ENCODE data around the gene RNF44. TPM values are rescaled to one million over a fixed set of nuclear protein-coding genes. Genes with fewer than 3 reads are reported as not detected.
"Not testable (repeated sequence)": the region's sequence is repeated elsewhere in the genome, so short reads cannot be mapped to it uniquely, and the experiment has no call there.

Gene RNF44
- total RNA-seq, 1 experiment from 2014 or later, result 172 TPM

DNA sequence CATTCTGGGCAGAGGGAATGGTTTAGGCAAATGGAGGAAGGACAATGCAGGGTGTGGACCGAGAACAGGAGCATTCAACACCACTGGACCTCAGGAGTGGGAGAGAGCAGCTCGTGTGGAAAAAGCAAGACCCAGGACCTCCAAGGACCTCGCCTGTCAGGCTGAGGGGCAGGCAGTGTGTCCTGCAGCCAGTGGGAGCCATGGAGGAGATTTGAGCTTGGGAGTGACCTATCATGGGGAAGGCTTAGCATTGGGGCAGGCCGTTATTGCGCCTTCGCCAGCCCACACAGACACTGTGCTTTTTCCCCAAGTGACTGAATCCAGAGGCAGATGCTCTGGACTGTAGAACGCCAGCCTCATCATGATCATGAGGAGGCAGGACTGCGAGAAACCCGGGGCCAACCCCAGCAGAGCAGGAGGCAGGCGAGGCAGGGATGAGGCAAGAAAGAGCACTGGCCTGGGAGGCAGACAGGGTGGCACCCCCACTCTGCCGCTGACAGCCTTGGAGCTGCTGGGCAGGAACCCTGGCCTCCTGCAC, 15.2 kb upstream of the RNF44 start:
- H3K27ac ChIP-seq (ENCODE audit: insufficient read length, low read depth, low read length), result no peak overlapping the region
- H3K56ac ChIP-seq (ENCODE audit: insufficient read length, low read depth, low read length), result no peak overlapping the region
- H3K9ac ChIP-seq (ENCODE audit: extremely low read depth, insufficient read length, low read length), result no peak overlapping the region
- H3K4me2 ChIP-seq (ENCODE audit: insufficient read depth, insufficient read length, low read length), result no peak overlapping the region
- H3K23me2 ChIP-seq (ENCODE audit: insufficient read length, low read depth, low read length, poor library complexity, severe bottlenecking), result no peaks in the 10 kb centered on the region
- no peak overlapping the region for H2AFZ ChIP-seq (ENCODE audit: low read length)
- no peak overlapping the region for H2AK5ac ChIP-seq (ENCODE audit: insufficient read length, low read length)
- H3K4ac ChIP-seq (ENCODE audit: low read depth, low read length), result no peak overlapping the region
- H4K5ac ChIP-seq (ENCODE audit: insufficient read length, low read depth, low read length), result no peak overlapping the region
- no peaks in the 10 kb centered on the region for H4K20me1 ChIP-seq (ENCODE audit: control insufficient read depth, insufficient read depth, insufficient read length)
- Mint-ChIP-seq H3K36me3 (ENCODE audit: insufficient read depth in 1 of 3, low read depth in 3 of 3) (no peaks in the 10 kb centered on the region), H3K9me3 (no peaks in the 10 kb centered on the region), H3K27ac (peak overlapping the region in 1 of 3 experiments; percentile 1; a peak in 1 of 7 replicates), H3K4me3 (no peak overlapping the region), H3K27me3 (ENCODE audit: low read depth) (peaks cover 15% of the 10 kb centered on the region), H3K4me1 (peaks cover 15 to 20% of the 10 kb centered on the region in 2 experiments)
- no peaks in the 10 kb centered on the region for H3K4me1 ChIP-seq (ENCODE audit: insufficient read depth, low read length)
- no peak overlapping the region for H3T11ph ChIP-seq (ENCODE audit: low read length)
- no peaks in the 10 kb centered on the region for H3K79me2 ChIP-seq (ENCODE audit: insufficient read depth, low read length)
- H3K18ac ChIP-seq (ENCODE audit: insufficient read length, low read depth, low read length), result no peak overlapping the region
- no peaks in the 10 kb centered on the region for H3K27me3 ChIP-seq (ENCODE audit: insufficient read depth, low read length)
- H4K8ac ChIP-seq (replicated peaks; ENCODE audit: insufficient read length, low read depth, low read length), result no peak overlapping the region
- H2BK120ac ChIP-seq (ENCODE audit: low read depth, low read length, poor library complexity, severe bottlenecking), result no peak overlapping the region
- DNase-seq, result no peak
- no peak overlapping the region for H3K23ac ChIP-seq (ENCODE audit: insufficient read length, low read depth, low read length)
- H2BK5ac ChIP-seq (ENCODE audit: insufficient read length, low read length), result no peak overlapping the region
- no peaks in the 10 kb centered on the region for H3K79me1 ChIP-seq (ENCODE audit: insufficient read depth, low read depth, low read length, poor library complexity, severe bottlenecking)
- H4K91ac ChIP-seq (ENCODE audit: insufficient read length, low read depth, low read length), result no peak overlapping the region
- H2BK15ac ChIP-seq (ENCODE audit: low read depth, low read length), result no peak overlapping the region
- no peak overlapping the region for H2BK12ac ChIP-seq (ENCODE audit: insufficient read length, low read depth, low read length)
- no peak overlapping the region for H3K14ac ChIP-seq (ENCODE audit: insufficient read depth, low read length)
- TF ChIP-seq CTCF (conservative IDR thresholded peaks at IDR 0.05), result no peak
- no peaks in the 10 kb centered on the region for H3K9me3 ChIP-seq (ENCODE audit: control insufficient read depth, low read depth, low read length)
- no CpG with 5 or more reads among the region's 11 CpGs for WGBS (ENCODE audit: extremely low coverage, insufficient read length, low lambda C conversion rate)
- no peak overlapping the region for H2BK20ac ChIP-seq (ENCODE audit: low read depth, low read length, poor library complexity, severe bottlenecking)

DNA sequence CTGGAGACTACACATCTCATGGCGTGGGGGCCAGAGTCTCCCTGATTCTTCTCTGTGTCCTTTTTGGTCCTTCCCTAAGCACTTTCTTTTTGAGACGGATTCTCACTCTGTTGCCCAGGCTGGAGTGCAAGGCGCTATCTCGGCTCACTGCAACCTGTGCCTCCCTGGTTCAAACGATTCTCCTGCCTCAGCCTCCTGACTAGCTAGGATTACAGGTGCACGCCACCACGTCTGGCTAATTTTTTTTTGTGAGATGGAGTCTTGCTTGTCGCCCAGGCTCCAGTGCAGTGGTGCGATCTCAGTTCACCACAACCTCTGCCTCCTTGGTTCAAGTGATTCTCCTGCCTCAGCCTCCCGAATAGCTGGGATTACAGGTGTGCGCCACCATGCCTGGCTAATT, 13.7 kb upstream of the RNF44 start:
- H3K4me1 Mint-ChIP-seq, result peaks cover 15 to 20% of the 10 kb centered on the region in 2 experiments
- not testable (repeated sequence) for H4K91ac ChIP-seq (ENCODE audit: insufficient read length, low read depth, low read length); H2BK12ac ChIP-seq (ENCODE audit: insufficient read length, low read depth, low read length); H3T11ph ChIP-seq (ENCODE audit: low read length); H4K5ac ChIP-seq (ENCODE audit: insufficient read length, low read depth, low read length); H3K27me3 ChIP-seq (ENCODE audit: insufficient read depth, low read length); H3K9me3 Mint-ChIP-seq; H3K9ac ChIP-seq (ENCODE audit: extremely low read depth, insufficient read length, low read length); H3K4me3 Mint-ChIP-seq; H3K79me2 ChIP-seq (ENCODE audit: insufficient read depth, low read length); H3K56ac ChIP-seq (ENCODE audit: insufficient read length, low read depth, low read length); H3K27ac Mint-ChIP-seq; H4K8ac ChIP-seq (replicated peaks; ENCODE audit: insufficient read length, low read depth, low read length); H2BK15ac ChIP-seq (ENCODE audit: low read depth, low read length); H3K4me1 ChIP-seq (ENCODE audit: insufficient read depth, low read length); H2AFZ ChIP-seq (ENCODE audit: low read length); H3K79me1 ChIP-seq (ENCODE audit: insufficient read depth, low read depth, low read length, poor library complexity, severe bottlenecking); H2BK5ac ChIP-seq (ENCODE audit: insufficient read length, low read length); H4K20me1 ChIP-seq (ENCODE audit: control insufficient read depth, insufficient read depth, insufficient read length); H3K18ac ChIP-seq (ENCODE audit: insufficient read length, low read depth, low read length); H3K4me2 ChIP-seq (ENCODE audit: insufficient read depth, insufficient read length, low read length); H3K36me3 Mint-ChIP-seq (ENCODE audit: insufficient read depth in 1 of 3, low read depth in 3 of 3); H2AK5ac ChIP-seq (ENCODE audit: insufficient read length, low read length); H3K9me3 ChIP-seq (ENCODE audit: control insufficient read depth, low read depth, low read length); H3K27ac ChIP-seq (ENCODE audit: insufficient read length, low read depth, low read length); H2BK20ac ChIP-seq (ENCODE audit: low read depth, low read length, poor library complexity, severe bottlenecking); H3K23ac ChIP-seq (ENCODE audit: insufficient read length, low read depth, low read length); H2BK120ac ChIP-seq (ENCODE audit: low read depth, low read length, poor library complexity, severe bottlenecking); H3K14ac ChIP-seq (ENCODE audit: insufficient read depth, low read length); DNase-seq; H3K23me2 ChIP-seq (ENCODE audit: insufficient read length, low read depth, low read length, poor library complexity, severe bottlenecking); H3K4ac ChIP-seq (ENCODE audit: low read depth, low read length)
- no CpG with 5 or more reads among the region's 11 CpGs for whole genome bisulfite sequencing (ENCODE audit: extremely low coverage, insufficient read length, low lambda C conversion rate)
- H3K27me3 Mint-ChIP-seq (ENCODE audit: low read depth), result peaks cover 15% of the 10 kb centered on the region

All from H9 (cell line).